HCT116 (cell line): ENCODE data around the gene STAU1.

Source experiments
- ATF3 ChIP-seq: IDR thresholded peaks from 2 replicates; pipeline ENCODE4 v1.6.1; 2012
- CEBPB ChIP-seq: IDR thresholded peaks from 2 replicates; pipeline ENCODE4 v1.6.1; 2012; ENCODE audit warnings: low read depth
- CTCF ChIP-seq, 3 experiments: fragments of 200-600 bp in 1 of 3; sonication (generic) in 1 of 3; IDR thresholded peaks in 2 of 3; conservative IDR thresholded peaks in 1 of 3; 2 replicates each; pipeline ENCODE4 v1.5.1; 2012 to 2017; ENCODE audit warnings: low read depth in 2 of 3, low read length in 2 of 3, antibody characterized with exemption in 1 of 3, borderline replicate concordance in 1 of 3, control low read depth in 1 of 3, mild to moderate bottlenecking in 1 of 3, mixed read lengths in 1 of 3, mixed run types in 1 of 3, moderate library complexity in 1 of 3; ENCODE audit not compliant: insufficient read depth in 1 of 3
- EGR1 ChIP-seq: IDR thresholded peaks from 2 replicates; pipeline ENCODE4 v1.6.1; 2012; ENCODE audit warnings: low read depth
- EZH2 ChIP-seq: fragments of 200-600 bp; sonication (generic); IDR thresholded peaks from 2 replicates; pipeline ENCODE4 v1.6.1; 2017; ENCODE audit warnings: antibody characterized with exemption, mixed run types
- EZH2phosphoT487 ChIP-seq: fragments of 200-600 bp; IDR thresholded peaks from 2 replicates; pipeline ENCODE4 v1.6.1; 2018; ENCODE audit warnings: antibody characterized with exemption, borderline replicate concordance
- JUND ChIP-seq: IDR thresholded peaks from 2 replicates; pipeline ENCODE4 v1.6.1; 2012
- POLR2A ChIP-seq: IDR thresholded peaks from 2 replicates; pipeline ENCODE4 v1.7.0; 2011; ENCODE audit warnings: borderline replicate concordance; ENCODE audit not compliant: insufficient read depth, insufficient read length; ENCODE audit errors: extremely low read depth
- POLR2AphosphoS5 ChIP-seq: IDR thresholded peaks from 2 replicates; pipeline ENCODE4 v1.6.1; 2011; ENCODE audit warnings: mild to moderate bottlenecking, low read depth, low read length, moderate library complexity
- REST ChIP-seq: IDR thresholded peaks from 2 replicates; pipeline ENCODE4 v1.6.1; 2012; ENCODE audit warnings: low read depth
- SP1 ChIP-seq: IDR thresholded peaks from 2 replicates; pipeline ENCODE4 v1.6.1; 2012; ENCODE audit warnings: low read depth
- SRF ChIP-seq: IDR thresholded peaks from 2 replicates; pipeline ENCODE4 v1.6.1; 2012; ENCODE audit warnings: low read depth
- ZBTB33 ChIP-seq: IDR thresholded peaks from 2 replicates; pipeline ENCODE4 v1.6.1; 2011; ENCODE audit warnings: mild to moderate bottlenecking, low read length, moderate library complexity; ENCODE audit not compliant: insufficient replicate concordance; ENCODE audit errors: extremely low read depth
- ZFX ChIP-seq: fragments of 450-650 bp; IDR thresholded peaks from 2 replicates; pipeline ENCODE4 v1.6.1; 2017

GRCh38 chr20:49098136-49098535 lies 90.0 kb downstream of the STAU1 start:
- no peak for TF ChIP-seq CTCF (IDR thresholded peaks at IDR 0.05 in 2 of 3, conservative IDR thresholded peaks at IDR 0.05 in 1 of 3; ENCODE audit: borderline replicate concordance in 1 of 3, insufficient read depth in 1 of 3, low read depth in 2 of 3, low read length in 2 of 3)
- no peak for TF ChIP-seq POLR2A
- no peak for TF ChIP-seq POLR2AphosphoS5
- TF ChIP-seq SRF, result no peak
- no peak for TF ChIP-seq EZH2
- TF ChIP-seq CEBPB, result no peak
- TF ChIP-seq ZFX, result no peak
- TF ChIP-seq REST, result no peak
- TF ChIP-seq EGR1, result no peak
- no peak for TF ChIP-seq ATF3
- TF ChIP-seq EZH2phosphoT487, result no peak
- no peak for TF ChIP-seq JUND
- no peak for TF ChIP-seq ZBTB33
- no peak for TF ChIP-seq SP1
